CD4-positive, alpha-beta T cell (primary cell): ENCODE results near the gene B4GALT1. TPM values are rescaled to one million over a fixed set of nuclear protein-coding genes. Genes with fewer than 3 reads are reported as not detected.

Source experiments
- ATAC-seq: fragments of 200-7000 bp; cut with Tn5 transposase; one replicate; pipeline ENCODE4 v1.10.0; 2022; ENCODE audit warnings: mild to moderate bottlenecking; ENCODE audit not compliant: poor library complexity
- CTCF ChIA-PET: fragments of 350-600 bp; sonication (Branson Sonifier 250); formaldehyde crosslinking; loops from one replicate; lab custom pipeline; 2021; ENCODE audit warnings: antibody characterized with exemption, inconsistent platforms; lab: Charles Lee
- POLR2A ChIA-PET: fragments of 350-600 bp; sonication (Branson Sonifier 250); formaldehyde crosslinking; loops from one replicate; lab custom pipeline; 2021; ENCODE audit warnings: antibody characterized with exemption, inconsistent platforms; lab: Charles Lee
- DNase-seq, 14 experiments: peaks; one replicate each; pipeline ENCODE4 v3.0.0-alpha.2; 2013 to 2020; ENCODE audit warnings: mixed read lengths in 2 of 14
- H3K27ac ChIP-seq, 2 donors: one replicate each; pipeline versions ENCODE4 v1.5.1 to v1.7.0; 2013; ENCODE audit warnings: low read length in 2 of 2, low read depth in 1 of 2, mild to moderate bottlenecking in 1 of 2
- H3K27me3 ChIP-seq, 2 experiments: 1 replicate in 1 of 2; 2 replicates in 1 of 2; pipeline versions ENCODE4 v1.6.1 to v1.7.0; 2013; ENCODE audit warnings: low read length in 2 of 2, control low read depth in 1 of 2, mild to moderate bottlenecking in 1 of 2, moderate library complexity in 1 of 2; ENCODE audit not compliant: insufficient read depth in 2 of 2, control insufficient read depth in 1 of 2
- H3K36me3 ChIP-seq: one replicate; pipeline ENCODE4 v1.6.1; 2013; ENCODE audit warnings: low read length, control low read depth; ENCODE audit not compliant: insufficient read depth
- H3K4me1 ChIP-seq: one replicate; pipeline ENCODE4 v1.6.1; 2013; ENCODE audit warnings: low read length, control low read depth; ENCODE audit not compliant: insufficient read depth
- H3K4me3 ChIP-seq: one replicate; pipeline ENCODE4 v1.5.1; 2013; ENCODE audit warnings: mild to moderate bottlenecking, low read length, moderate library complexity
- H3K9me3 ChIP-seq, 2 experiments: 1 replicate in 1 of 2; 2 replicates in 1 of 2; pipeline versions ENCODE4 v1.6.1 to v1.7.0; 2013; ENCODE audit warnings: low read length in 2 of 2, mild to moderate bottlenecking in 2 of 2, control low read depth in 1 of 2, moderate library complexity in 1 of 2; ENCODE audit not compliant: control insufficient read depth in 1 of 2, insufficient read depth in 1 of 2
- H3K27ac Mint-ChIP-seq: one replicate; pipeline ENCODE4 v1.8.0; 2020; ENCODE audit warnings: mixed read lengths
- H3K27me3 Mint-ChIP-seq: one replicate; pipeline ENCODE4 v1.8.0; 2021; ENCODE audit warnings: mixed read lengths
- H3K36me3 Mint-ChIP-seq: one replicate; pipeline ENCODE4 v1.8.0; 2021; ENCODE audit warnings: low read depth, mixed read lengths
- H3K4me1 Mint-ChIP-seq: one replicate; pipeline ENCODE4 v1.8.0; 2021; ENCODE audit warnings: low read depth, mixed read lengths
- H3K4me3 Mint-ChIP-seq: one replicate; pipeline ENCODE4 v1.8.0; 2020; ENCODE audit warnings: mild to moderate bottlenecking, mixed read lengths
- H3K9me3 Mint-ChIP-seq: one replicate; pipeline ENCODE4 v1.8.0; 2020; ENCODE audit warnings: mixed read lengths
- intact Hi-C, 2 experiments: fragments of 100-400 bp; cut with DNase I in 1 of 2; cut with micrococcal nuclease in 1 of 2; formaldehyde crosslinking; loops; one replicate each; pipeline versions ENCODE4 v1.15.1 to v1.9.0; 2023 to 2025; cut with DNase I, micrococcal nuclease
- total RNA-seq, 174 experiments: library from RNA in 2 of 174; stranded (reverse) in 2 of 174; gene quantifications; one replicate each; pipeline ENCODE4 v1.2.3 and lab custom pipeline; 2021 to 2026
- TF ChIP-seq, protein P1 (sequence below): fragments of 200-600 bp; IDR thresholded peaks from one replicate; pipeline ENCODE4 v1.8.0; 2022; ENCODE audit warnings: antibody characterized with exemption, mild to moderate bottlenecking

B4GALT1 gene
- total RNA-seq, 2 experiments from 2014 or later, result 74.7 to 77.0 TPM

DNA sequence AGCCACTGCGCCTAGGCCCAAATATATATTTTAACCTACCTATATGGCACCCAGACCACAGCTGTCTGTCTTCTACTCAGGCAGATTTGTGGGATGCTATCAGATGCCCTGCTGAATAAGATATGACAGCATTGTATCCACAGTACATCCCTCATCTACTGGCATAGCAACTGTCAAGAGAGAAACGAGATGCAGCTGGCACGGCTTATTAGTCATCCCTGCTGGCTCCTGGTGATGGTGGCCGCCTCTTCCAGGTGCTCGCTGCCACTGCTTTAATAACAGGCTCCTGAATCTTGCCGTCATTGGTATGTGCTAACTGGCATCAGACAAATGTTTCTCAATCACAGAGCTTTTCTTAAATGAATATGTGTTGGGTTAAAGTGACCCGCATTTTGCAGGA is 34.0 kb downstream of the B4GALT1 start:
- POLR2A ChIA-PET, result no interaction called here
- ATAC-seq, result no peak
- Histone ChIP-seq H3K27ac (no peak overlapping the region), H3K9me3 (no peaks in the 10 kb centered on the region), H3K27me3 (no peaks in the 10 kb centered on the region), H3K4me3 (no peak overlapping the region), H3K4me1 (peaks cover 46% of the 10 kb centered on the region), H3K36me3 (peaks cover 69% of the 10 kb centered on the region)
- H3K27ac Mint-ChIP-seq, result no peak overlapping the region
- no peak for DNase-seq
- peaks cover 75% of the 10 kb centered on the region for H3K36me3 Mint-ChIP-seq
- TF ChIP-seq, protein P1, sequence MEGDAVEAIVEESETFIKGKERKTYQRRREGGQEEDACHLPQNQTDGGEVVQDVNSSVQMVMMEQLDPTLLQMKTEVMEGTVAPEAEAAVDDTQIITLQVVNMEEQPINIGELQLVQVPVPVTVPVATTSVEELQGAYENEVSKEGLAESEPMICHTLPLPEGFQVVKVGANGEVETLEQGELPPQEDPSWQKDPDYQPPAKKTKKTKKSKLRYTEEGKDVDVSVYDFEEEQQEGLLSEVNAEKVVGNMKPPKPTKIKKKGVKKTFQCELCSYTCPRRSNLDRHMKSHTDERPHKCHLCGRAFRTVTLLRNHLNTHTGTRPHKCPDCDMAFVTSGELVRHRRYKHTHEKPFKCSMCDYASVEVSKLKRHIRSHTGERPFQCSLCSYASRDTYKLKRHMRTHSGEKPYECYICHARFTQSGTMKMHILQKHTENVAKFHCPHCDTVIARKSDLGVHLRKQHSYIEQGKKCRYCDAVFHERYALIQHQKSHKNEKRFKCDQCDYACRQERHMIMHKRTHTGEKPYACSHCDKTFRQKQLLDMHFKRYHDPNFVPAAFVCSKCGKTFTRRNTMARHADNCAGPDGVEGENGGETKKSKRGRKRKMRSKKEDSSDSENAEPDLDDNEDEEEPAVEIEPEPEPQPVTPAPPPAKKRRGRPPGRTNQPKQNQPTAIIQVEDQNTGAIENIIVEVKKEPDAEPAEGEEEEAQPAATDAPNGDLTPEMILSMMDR, result no peak
- no peaks in the 10 kb centered on the region for H3K27me3 Mint-ChIP-seq
- H3K9me3 Mint-ChIP-seq, result no peaks in the 10 kb centered on the region
- peaks cover 41% of the 10 kb centered on the region for H3K4me1 Mint-ChIP-seq
- intact Hi-C loops, result loop anchor here (2.0 to 5.0 kb wide), 3 partner anchors 32 to 36 kb away; partner anchors contain the start of gene B4GALT1 (in 1 of the 2)
- CTCF ChIA-PET, result no interaction called here
- H3K4me3 Mint-ChIP-seq, result no peak overlapping the region

DNA sequence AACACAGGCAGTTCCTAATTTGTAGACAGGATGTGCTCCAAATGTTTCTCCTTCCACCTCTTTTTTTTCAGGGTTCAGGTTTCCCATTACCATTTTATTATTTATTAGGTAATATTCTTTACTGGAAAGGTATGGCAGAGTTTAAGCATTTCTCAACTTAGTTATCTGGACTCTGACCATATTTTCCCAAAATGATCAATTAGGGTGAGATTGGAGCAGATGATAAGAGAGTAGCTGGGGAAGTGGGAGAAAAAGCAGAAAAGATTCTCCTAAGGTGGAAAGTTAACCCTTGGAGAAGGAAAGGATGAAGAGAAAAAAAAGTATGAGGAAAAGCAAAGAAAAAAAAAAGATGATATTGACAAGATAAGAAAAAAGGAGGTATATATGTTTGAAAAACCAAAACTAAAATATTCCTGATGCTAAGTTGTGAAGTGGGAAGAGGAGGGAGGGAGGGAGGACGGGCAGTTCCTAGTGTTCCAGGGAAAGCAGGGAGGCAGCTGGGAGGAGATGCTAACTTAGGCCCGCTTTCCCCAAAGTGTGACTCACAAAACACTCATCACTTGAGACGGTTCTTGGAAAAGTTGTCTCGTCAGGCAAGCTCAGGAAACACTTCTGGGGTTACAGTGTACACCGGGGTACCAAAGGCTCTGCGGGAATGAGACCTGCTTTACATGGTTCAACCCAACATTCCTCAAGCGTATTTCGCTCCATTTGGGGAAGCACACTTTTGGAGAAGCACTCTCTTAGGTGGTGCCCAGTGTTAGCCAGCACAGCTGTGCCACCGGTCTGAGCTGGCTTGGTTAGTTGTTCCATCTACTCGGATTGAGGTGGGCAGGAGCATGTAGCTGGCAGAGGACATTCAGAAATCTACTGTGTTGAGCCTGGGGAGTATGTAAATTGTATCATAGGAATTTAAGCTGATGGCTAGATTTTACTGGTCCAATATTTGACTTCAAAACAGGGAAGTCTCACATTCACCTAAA is 35.1 kb downstream of the B4GALT1 start:
- TF ChIP-seq, protein P1, result no peak
- peak overlapping the region; percentile 2 for H3K27ac Mint-ChIP-seq
- Histone ChIP-seq H3K27me3 (no peaks in the 10 kb centered on the region), H3K4me3 (no peak overlapping the region), H3K4me1 (peaks cover 35% of the 10 kb centered on the region), H3K27ac (no peak overlapping the region), H3K9me3 (no peaks in the 10 kb centered on the region), H3K36me3 (peaks cover 79% of the 10 kb centered on the region)
- ChIA-PET CTCF (no interaction called here), POLR2A (no interaction called here)
- no peak for DNase-seq
- H3K27me3 Mint-ChIP-seq, result no peaks in the 10 kb centered on the region
- ATAC-seq, result no peak
- peaks cover 39% of the 10 kb centered on the region for H3K4me1 Mint-ChIP-seq
- intact Hi-C loops, result loop anchor here (2.0 to 5.0 kb wide), 3 partner anchors 33 to 35 kb away; partner anchors contain the start of gene B4GALT1 (in 1 of the 2)
- H3K36me3 Mint-ChIP-seq, result peaks cover 84% of the 10 kb centered on the region
- no peak overlapping the region for H3K4me3 Mint-ChIP-seq
- no peaks in the 10 kb centered on the region for H3K9me3 Mint-ChIP-seq

DNA sequence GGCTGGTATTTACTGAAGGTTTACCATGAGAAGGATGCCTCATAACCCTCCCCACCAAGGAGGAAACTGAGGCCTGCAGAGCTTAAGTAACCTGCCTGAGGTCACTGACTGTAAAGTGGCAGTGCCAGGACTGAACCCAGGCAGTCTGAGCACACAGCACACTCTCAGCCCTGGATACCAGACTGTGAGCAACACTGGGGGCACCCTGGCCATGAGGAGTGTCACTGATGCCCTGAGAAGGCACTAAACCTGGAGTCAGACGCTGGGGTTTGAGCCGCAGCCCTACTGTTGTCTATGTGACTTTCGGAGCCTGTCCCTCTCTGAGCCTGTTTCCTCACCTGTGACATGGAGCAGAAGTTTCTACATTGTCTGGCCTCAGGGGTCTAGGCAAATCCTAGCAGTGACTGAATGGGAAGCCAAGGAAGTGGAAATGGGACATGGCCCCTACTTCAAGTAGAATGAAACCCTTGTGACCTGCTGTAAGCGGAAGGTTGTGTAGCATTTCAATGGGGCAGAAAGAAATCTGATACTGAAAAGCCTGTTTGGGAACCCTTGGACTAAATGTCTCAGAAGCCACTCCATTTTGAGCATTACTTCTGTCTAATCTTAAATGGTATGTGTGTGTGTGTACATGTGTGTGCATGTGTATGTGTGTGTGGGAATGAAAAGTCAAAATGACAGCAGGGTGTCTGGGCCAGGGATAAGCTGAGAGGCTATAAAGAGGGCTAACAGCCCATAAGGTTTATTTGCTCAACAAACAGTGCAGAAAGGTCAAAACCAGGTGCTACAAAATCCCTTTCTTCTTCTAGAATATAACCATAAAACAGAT is 36.0 kb downstream of the B4GALT1 start:
- H3K4me3 ChIP-seq, result no peak overlapping the region
- POLR2A ChIA-PET, result interaction anchor here (0.6 kb wide), 1 partner anchor 45 kb away, joined by 3 read pairs; no protein-coding TSS in a partner anchor
- H3K4me1 Mint-ChIP-seq, result peaks cover 33% of the 10 kb centered on the region
- peaks cover 85% of the 10 kb centered on the region for H3K36me3 ChIP-seq
- H3K27me3 Mint-ChIP-seq, result no peaks in the 10 kb centered on the region
- TF ChIP-seq, protein P1, result no peak
- peaks cover 28% of the 10 kb centered on the region for H3K4me1 ChIP-seq
- intact Hi-C loops, result loop anchor here (5.0 kb wide), 2 partner anchors 34 to 36 kb away; partner anchors contain the start of gene B4GALT1 (in 1 of the 2)
- H3K27me3 ChIP-seq, result no peaks in the 10 kb centered on the region
- H3K27ac Mint-ChIP-seq, result peak overlapping the region; percentile 42
- H3K27ac ChIP-seq, result no peak overlapping the region
- no peaks in the 10 kb centered on the region for H3K9me3 ChIP-seq
- H3K4me3 Mint-ChIP-seq, result no peak overlapping the region
- DNase-seq, result no peak
- CTCF ChIA-PET, result no interaction called here
- H3K36me3 Mint-ChIP-seq, result peaks cover 84% of the 10 kb centered on the region
- no peak for ATAC-seq
- H3K9me3 Mint-ChIP-seq, result no peaks in the 10 kb centered on the region
